HEK293T (cell line): ENCODE results near the gene RBP5.

Experiments used
- FOXM1 ChIP-seq: fragments of 450-650 bp; IDR thresholded peaks from 2 replicates; pipeline ENCODE4 v1.6.1; 2017; ENCODE audit warnings: mild to moderate bottlenecking, borderline replicate concordance
- NFRKB ChIP-seq: fragments of 450-650 bp; IDR thresholded peaks from 2 replicates; pipeline ENCODE4 v1.6.1; 2016; ENCODE audit warnings: mild to moderate bottlenecking, moderate library complexity

- no peak for TF ChIP-seq FOXM1
- TF ChIP-seq NFRKB: no peak
These were observed 618 bp downstream of the RBP5 start for GRCh38 chr12:7127916-7128626.
